Measurements from ENCODE around the gene RIC8B.
"Not testable (repeated sequence)": the region's sequence is repeated elsewhere in the genome, so short reads cannot be mapped to it uniquely, and the experiment has no call there.

The RIC8B gene, protein sequence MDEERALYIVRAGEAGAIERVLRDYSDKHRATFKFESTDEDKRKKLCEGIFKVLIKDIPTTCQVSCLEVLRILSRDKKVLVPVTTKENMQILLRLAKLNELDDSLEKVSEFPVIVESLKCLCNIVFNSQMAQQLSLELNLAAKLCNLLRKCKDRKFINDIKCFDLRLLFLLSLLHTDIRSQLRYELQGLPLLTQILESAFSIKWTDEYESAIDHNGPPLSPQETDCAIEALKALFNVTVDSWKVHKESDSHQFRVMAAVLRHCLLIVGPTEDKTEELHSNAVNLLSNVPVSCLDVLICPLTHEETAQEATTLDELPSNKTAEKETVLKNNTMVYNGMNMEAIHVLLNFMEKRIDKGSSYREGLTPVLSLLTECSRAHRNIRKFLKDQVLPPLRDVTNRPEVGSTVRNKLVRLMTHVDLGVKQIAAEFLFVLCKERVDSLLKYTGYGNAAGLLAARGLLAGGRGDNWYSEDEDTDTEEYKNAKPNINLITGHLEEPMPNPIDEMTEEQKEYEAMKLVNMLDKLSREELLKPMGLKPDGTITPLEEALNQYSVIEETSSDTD

GRCh38 chr12:106774005-106774807 is at the start of gene RIC8B:
Gene RIC8B, plus strand, starts transcription at chr12:106774682. Its CDS starts 64 bp downstream, at chr12:106774746.
- peak; percentile 64 to 67 for DNase-seq (ENCODE audit: low read depth in 2 of 2)

DNA sequence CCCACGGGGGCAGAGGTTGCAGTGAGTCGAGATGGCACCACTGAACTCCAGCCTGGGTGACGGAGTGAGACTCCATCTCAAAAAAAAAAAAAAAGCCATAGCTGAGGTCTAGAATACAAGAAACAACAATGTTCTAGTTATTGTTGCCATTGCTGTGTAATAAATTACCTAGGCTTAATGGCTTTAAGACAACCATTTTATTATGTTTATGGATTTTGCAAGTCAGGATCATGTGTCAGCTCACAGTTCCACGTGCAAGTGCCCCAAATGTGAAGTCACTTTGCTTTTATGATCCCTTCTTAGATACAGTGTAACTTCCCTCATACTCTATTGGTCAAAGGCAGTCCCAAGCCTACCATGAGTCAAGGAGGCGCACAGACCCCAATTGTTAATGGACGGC is 49.5 kb upstream of the RIC8B start:
- DNase-seq (ENCODE audit: low read depth in 2 of 2), result no peak

DNA sequence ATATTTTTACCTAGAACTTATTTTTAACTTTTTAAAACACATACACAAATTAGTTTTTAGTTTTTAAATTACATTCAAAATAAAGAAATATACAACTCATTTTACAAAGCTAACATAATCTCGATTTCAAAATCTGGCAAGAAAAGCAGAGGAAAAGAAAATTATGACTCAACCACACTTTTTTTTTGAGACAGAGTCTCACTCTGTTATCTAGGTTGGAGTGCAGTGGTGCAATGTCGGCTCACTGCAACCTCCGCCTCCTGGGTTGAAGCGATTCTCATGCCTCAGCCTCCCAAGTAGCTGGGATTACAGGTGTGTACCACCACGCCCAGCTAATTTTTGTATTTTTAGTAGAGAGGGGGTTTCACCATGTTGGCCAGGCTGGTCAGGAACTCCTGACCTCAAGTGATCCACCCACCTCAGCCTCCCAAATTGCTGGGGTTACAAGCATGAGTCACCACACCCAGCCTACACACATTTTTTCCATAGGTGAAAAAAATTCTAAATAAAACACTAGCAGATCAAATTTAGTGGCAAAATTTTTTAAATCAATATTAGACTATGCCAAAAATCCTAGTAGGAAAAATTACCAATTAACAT is 47.8 kb upstream of the RIC8B start:
- DNase-seq (ENCODE audit: low read depth in 2 of 2), result not testable (repeated sequence)

DNA sequence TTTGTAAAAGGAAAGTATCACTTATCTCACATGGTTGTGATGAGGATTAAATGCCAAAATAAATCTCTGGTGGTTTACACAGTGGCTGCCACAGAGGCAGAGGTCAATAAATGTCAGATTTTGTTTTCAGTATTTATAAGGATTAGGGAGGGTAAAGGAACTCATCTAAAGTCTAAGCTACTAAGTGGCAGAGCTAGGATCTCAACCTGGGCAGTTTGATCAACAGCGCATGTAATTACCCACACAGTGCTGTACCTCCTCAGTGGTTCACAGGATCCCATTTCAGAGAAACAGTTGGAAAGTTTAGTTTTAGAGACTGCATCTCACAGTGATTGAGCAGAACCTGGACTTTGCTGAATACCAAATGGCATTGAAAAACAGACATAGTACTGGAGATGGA is 44.9 kb upstream of the RIC8B start:
- no peak for DNase-seq (ENCODE audit: low read depth in 2 of 2)

GRCh38 chr12:106732890-106733289 is 41.6 kb upstream of the RIC8B start:
- DNase-seq (ENCODE audit: low read depth in 2 of 2), result no peak

- DNase-seq (ENCODE audit: low read depth in 2 of 2), result no peak
Observed at GRCh38 chr12:106733660-106734059, 40.8 kb upstream of the RIC8B start.

- DNase-seq (ENCODE audit: low read depth in 2 of 2), result no peak
Observed at GRCh38 chr12:106736051-106736957, 38.2 kb upstream of the RIC8B start.

- DNase-seq (ENCODE audit: low read depth in 2 of 2), result no peak
Observed at GRCh38 chr12:106739318-106739717, 35.2 kb upstream of the RIC8B start.

DNA sequence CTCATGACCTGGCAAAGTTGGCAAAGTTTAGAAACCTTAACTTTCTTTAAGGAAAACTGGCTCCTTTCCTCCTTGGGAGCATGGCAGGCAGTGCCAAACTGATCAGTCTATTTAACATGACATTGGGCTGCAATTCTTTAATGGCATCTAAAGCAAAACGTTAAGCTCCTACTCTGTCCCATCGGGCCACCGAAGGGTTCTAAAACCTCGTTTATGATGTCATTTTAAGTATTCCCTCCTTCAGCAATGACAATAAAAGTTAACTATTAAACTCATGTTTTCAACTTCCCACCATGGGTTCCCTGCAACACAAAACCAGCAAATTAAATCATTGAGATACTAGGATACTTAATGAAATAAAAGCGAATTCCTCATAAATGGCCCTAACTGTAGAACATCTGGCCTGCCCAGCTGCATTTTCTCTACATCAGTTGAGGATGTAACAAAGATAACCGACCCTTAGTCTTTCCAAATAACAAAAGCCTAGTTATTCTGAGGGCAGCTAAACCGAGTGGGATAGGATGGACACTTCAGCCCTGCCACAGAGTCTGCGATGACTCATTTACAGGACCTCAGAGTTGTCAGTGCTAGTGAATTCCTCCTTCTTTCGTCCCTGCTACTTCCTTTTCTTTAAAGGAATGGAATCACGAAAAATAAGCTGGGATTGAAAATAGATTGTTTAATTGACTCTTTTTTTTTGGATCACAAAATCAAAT is 34.5 kb upstream of the RIC8B start:
- no peak for DNase-seq (ENCODE audit: low read depth in 2 of 2)

GRCh38 chr12:106740818-106741217 is 33.7 kb upstream of the RIC8B start:
- DNase-seq (ENCODE audit: low read depth in 2 of 2), result no peak

DNA sequence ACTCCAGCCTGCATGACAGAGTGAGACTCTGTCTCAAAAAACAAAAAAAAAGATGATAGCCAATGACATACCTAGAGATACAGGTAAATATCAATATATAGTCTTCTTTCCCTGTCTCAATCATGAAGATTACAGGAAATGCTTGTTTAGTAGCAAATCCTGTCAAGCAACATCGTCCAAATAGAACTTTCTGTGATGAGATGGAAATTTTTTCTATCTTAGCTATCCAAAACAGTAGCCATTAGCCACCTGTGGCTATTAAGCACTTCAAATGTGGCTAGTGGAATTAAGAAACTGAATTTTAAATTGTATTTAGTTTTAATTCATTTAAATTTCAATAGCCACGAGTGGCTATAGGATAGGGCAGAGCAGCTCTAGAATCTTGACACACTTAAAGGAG is 33.2 kb upstream of the RIC8B start:
- no peak for DNase-seq (ENCODE audit: low read depth in 2 of 2)

- no peak for DNase-seq (ENCODE audit: low read depth in 2 of 2)
Observed at GRCh38 chr12:106743270-106743988, 31.1 kb upstream of the RIC8B start.

DNA sequence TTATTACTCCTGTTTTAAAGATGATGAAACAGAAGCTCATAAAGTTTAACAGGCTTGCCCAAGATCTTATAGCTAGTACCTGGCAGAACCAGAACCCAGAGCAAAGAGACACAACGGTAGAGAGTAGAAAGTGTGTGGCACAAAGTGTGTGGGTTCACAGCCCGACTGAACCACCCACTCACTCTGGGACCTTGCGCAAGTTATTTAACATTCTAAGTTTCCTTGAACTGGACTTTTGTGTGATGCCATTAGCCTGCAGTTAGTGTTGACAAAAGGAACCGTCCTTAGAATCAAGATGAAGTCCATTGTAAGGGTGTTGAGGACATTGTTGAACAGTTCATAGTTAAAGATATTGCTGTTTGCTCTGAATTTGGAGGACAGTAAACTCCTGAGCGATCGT is 29.9 kb upstream of the RIC8B start:
- no peak for DNase-seq (ENCODE audit: low read depth in 2 of 2)

GRCh38 chr12:106745181-106745745 is 29.2 kb upstream of the RIC8B start:
- DNase-seq (ENCODE audit: low read depth in 2 of 2), result no peak

DNA sequence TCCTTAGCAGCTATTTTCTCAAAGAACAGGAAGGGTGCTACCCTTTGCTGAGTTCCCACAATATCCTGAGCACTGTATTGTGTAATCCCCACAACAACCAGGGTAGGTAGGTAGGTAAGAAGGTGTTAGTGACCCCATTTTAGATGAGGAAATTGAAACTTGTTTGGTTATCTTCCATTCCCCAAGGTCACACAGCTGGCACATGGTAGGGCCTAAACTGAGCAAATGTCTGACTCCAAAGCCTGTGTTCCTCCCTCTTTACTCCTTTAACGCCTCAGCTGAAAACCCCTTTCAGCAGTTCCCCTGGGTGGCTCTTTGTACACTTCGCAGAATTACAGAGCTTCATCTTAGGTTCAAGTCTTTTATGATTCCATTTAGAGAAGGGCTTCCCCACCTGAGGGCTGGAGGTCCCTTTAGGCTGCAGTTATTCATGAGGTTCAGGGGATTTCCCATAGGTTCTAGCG is 26.5 kb upstream of the RIC8B start:
- DNase-seq (ENCODE audit: low read depth in 2 of 2), result no peak

- no peak for DNase-seq (ENCODE audit: low read depth in 2 of 2)
Observed at GRCh38 chr12:106750524-106750923, 24.0 kb upstream of the RIC8B start.

- peak in 1 of 2 donors; percentile 54 for DNase-seq (ENCODE audit: low read depth in 2 of 2)
Observed at GRCh38 chr12:106753526-106753925, 21.0 kb upstream of the RIC8B start.

DNA sequence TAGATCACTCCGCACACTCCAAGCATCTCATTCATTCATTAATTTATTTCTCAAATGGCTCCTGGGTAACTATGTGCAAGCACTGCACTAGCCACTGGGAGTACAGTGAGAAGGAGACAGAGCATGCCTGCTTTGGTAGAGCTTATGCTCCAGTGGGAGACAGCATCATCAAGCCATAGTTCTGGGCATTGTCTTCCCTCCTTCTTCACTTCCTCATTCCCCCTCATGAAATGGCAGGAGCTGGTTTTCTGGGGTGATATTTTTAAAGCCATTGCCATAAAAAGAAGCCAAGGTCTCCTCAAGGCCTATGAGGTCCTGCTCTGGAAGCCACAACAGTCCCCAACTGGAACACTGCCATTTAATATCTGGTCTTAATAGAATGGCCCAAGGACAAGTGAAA is 20.2 kb upstream of the RIC8B start:
- no peak for DNase-seq (ENCODE audit: low read depth in 2 of 2)

- DNase-seq (ENCODE audit: low read depth in 2 of 2), result no peak
Observed at GRCh38 chr12:106757623-106758348, 16.7 kb upstream of the RIC8B start.

Data from stimulated activated CD8-positive, alpha-beta memory T cell treated with anti-CD3 and anti-CD28 coated beads, Interleukin-15, amount 100 ng/mL, for 4 hours (primary cell).